DND-41 (cell line): ENCODE results near the gene FCHO2.
A peak's percentile ranks its signal among the peaks of the same experiment; 100 is the strongest.

Experiments
- ATAC-seq: fragments of 200-7000 bp; cut with Tn5 transposase; 3 replicates; pipeline ENCODE4 v1.9.1; 2021; ENCODE audit warnings: low read depth; ENCODE audit not compliant: insufficient read depth
- DNase-seq: peaks from one replicate; pipeline ENCODE4 v3.0.0-alpha.2; 2020
- H2AFZ ChIP-seq: 2 replicates; pipeline ENCODE4 v1.6.0; 2012; ENCODE audit warnings: low read depth, low read length
- H3K27ac ChIP-seq: 2 replicates; pipeline ENCODE4 v1.5.1; 2012; ENCODE audit warnings: low read length, inconsistent platforms
- H3K27me3 ChIP-seq: fragments of 200-600 bp; sonication (generic); 2 replicates; pipeline ENCODE4 v1.6.0; 2012; ENCODE audit warnings: low read length, mild to moderate bottlenecking, inconsistent platforms; ENCODE audit not compliant: insufficient read depth, poor library complexity
- H3K36me3 ChIP-seq: 2 replicates; pipeline ENCODE4 v1.5.1; 2012; ENCODE audit warnings: low read length, inconsistent platforms; ENCODE audit not compliant: insufficient read depth
- H3K4me1 ChIP-seq: 2 replicates; pipeline ENCODE4 v1.5.1; 2012; ENCODE audit warnings: mild to moderate bottlenecking, low read length; ENCODE audit not compliant: insufficient read depth
- H3K4me2 ChIP-seq: 2 replicates; pipeline ENCODE4 v1.6.0; 2012; ENCODE audit warnings: mild to moderate bottlenecking, moderate library complexity, low read length, inconsistent platforms; ENCODE audit not compliant: insufficient read depth
- H3K4me3 ChIP-seq, 2 experiments: fragments of 200-600 bp in 1 of 2; shearing (Covaris generic) in 1 of 2; 2 replicates each; pipeline ENCODE4 v1.5.1; 2012 to 2016; ENCODE audit warnings: inconsistent platforms in 2 of 2, low read length in 2 of 2, mild to moderate bottlenecking in 2 of 2, low read depth in 1 of 2, moderate library complexity in 1 of 2
- H3K79me2 ChIP-seq: 2 replicates; pipeline ENCODE4 v1.6.0; 2012; ENCODE audit warnings: low read length, inconsistent platforms; ENCODE audit not compliant: insufficient read depth
- H3K9ac ChIP-seq: 2 replicates; pipeline ENCODE4 v1.6.0; 2012; ENCODE audit warnings: low read depth, mild to moderate bottlenecking, inconsistent platforms, low read length, moderate library complexity
- H3K9me3 ChIP-seq: 2 replicates; pipeline ENCODE4 v1.5.1; 2012; ENCODE audit warnings: low read length, moderate library complexity, mild to moderate bottlenecking, inconsistent platforms; ENCODE audit not compliant: insufficient read depth, severe bottlenecking
- H4K20me1 ChIP-seq: 2 replicates; pipeline ENCODE4 v1.6.0; 2012; ENCODE audit warnings: low read length; ENCODE audit not compliant: insufficient read depth
- EZH2 ChIP-seq: IDR thresholded peaks from 3 replicates; pipeline ENCODE4 v1.6.1; 2012; ENCODE audit warnings: borderline replicate concordance, low read depth, mild to moderate bottlenecking, moderate library complexity, low read length, inconsistent platforms; ENCODE audit not compliant: severe bottlenecking
- TF ChIP-seq, protein P1 (sequence below): IDR thresholded peaks from 2 replicates; pipeline ENCODE4 v1.5.1; 2012; ENCODE audit warnings: borderline replicate concordance, low read length, moderate library complexity, mild to moderate bottlenecking; ENCODE audit not compliant: poor library complexity, severe bottlenecking; ENCODE audit errors: extremely low read depth

The FCHO2 gene

DNA sequence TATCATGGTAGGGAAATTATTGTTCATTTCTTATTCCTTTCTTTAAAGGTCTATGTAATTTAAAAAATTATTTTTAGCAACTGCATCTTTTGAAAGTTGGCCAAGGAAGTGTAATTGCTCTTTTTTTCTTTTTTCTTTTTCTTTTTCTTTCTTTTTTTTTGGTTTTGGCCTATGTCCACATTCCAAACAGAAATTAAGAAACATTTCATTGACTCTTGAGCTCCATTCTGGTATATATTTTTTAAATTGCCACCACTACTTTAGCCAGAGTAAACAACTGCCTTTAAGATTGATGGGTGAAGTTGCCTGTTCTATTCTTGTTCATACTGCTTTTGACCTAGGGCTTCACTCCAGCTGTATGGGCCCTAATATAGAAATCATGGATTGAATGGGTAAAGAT lies 88.7 kb downstream of the FCHO2 start:
- H3K4me3 ChIP-seq: no peak overlapping the region
- no peak overlapping the region for H3K9ac ChIP-seq
- no peak overlapping the region for H3K4me2 ChIP-seq
- no peak overlapping the region for H2AFZ ChIP-seq
- H3K79me2 ChIP-seq: no peaks in the 10 kb centered on the region
- no peak for ATAC-seq
- H4K20me1 ChIP-seq: no peaks in the 10 kb centered on the region
- TF ChIP-seq, protein P1, sequence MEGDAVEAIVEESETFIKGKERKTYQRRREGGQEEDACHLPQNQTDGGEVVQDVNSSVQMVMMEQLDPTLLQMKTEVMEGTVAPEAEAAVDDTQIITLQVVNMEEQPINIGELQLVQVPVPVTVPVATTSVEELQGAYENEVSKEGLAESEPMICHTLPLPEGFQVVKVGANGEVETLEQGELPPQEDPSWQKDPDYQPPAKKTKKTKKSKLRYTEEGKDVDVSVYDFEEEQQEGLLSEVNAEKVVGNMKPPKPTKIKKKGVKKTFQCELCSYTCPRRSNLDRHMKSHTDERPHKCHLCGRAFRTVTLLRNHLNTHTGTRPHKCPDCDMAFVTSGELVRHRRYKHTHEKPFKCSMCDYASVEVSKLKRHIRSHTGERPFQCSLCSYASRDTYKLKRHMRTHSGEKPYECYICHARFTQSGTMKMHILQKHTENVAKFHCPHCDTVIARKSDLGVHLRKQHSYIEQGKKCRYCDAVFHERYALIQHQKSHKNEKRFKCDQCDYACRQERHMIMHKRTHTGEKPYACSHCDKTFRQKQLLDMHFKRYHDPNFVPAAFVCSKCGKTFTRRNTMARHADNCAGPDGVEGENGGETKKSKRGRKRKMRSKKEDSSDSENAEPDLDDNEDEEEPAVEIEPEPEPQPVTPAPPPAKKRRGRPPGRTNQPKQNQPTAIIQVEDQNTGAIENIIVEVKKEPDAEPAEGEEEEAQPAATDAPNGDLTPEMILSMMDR: no peak
- no peak for TF ChIP-seq EZH2
- H3K36me3 ChIP-seq: no peaks in the 10 kb centered on the region
- peaks cover 4% of the 10 kb centered on the region for H3K27me3 ChIP-seq
- no peak for DNase-seq
- no peak overlapping the region for H3K27ac ChIP-seq
- H3K9me3 ChIP-seq: no peaks in the 10 kb centered on the region
- H3K4me1 ChIP-seq: no peaks in the 10 kb centered on the region

DNA sequence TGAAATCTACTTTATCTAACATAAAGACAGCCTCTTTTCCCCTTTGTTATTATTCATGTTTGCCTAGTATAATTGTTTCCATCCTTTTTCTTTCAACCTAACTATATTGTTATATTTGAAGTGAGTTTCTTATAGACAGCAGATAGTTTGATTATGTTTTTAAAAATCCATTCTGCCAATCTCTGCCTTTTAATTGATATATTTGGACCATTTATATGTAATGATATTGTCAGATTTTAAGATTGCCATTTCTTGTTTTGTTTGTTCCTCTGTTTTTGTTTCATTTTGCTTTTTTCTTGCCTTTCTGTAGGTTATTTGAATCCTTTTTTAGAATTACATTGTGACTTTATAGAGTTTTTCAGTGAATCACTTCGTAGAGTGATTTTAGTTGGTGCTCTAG lies 89.8 kb downstream of the FCHO2 start:
- H3K27me3 ChIP-seq: peaks cover 4% of the 10 kb centered on the region

DNA sequence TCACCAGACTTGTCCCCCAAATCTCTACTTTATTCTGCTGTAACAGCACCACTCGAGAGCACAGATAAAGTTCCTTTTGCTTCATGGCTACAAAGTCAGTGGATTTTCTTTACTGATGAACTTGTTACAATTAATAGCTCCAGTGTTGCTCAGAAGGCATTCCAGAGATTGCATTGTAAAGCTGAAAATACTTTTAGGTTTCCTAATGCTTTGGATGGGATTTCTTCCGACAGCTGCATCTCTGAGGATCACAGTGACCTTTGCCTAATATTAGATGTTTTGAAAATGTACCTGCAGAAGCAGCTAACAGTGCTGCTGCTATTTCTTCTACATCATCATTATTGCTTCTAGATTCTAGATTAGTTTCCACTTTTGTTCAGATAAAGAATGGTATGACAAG lies 105.8 kb downstream of the FCHO2 start:
- no peak overlapping the region for H3K27ac ChIP-seq
- H3K79me2 ChIP-seq: no peaks in the 10 kb centered on the region
- H3K36me3 ChIP-seq: no peaks in the 10 kb centered on the region
- no peaks in the 10 kb centered on the region for H4K20me1 ChIP-seq
- no peak for TF ChIP-seq EZH2
- TF ChIP-seq, protein P1: no peak
- ATAC-seq (no peak), DNase-seq (no peak)
- H2AFZ ChIP-seq: no peak overlapping the region
- H3K9me3 ChIP-seq: no peaks in the 10 kb centered on the region
- H3K27me3 ChIP-seq: peaks cover 7% of the 10 kb centered on the region
- no peaks in the 10 kb centered on the region for H3K4me1 ChIP-seq
- no peak overlapping the region for H3K4me2 ChIP-seq
- no peak overlapping the region for H3K4me3 ChIP-seq
- H3K9ac ChIP-seq: no peak overlapping the region

More for the DNA sequence above, 89.8 kb downstream of the FCHO2 start:
- Histone ChIP-seq H3K79me2 (no peaks in the 10 kb centered on the region), H3K4me1 (no peaks in the 10 kb centered on the region), H3K27ac (no peak overlapping the region), H3K4me2 (no peak overlapping the region), H2AFZ (no peak overlapping the region), H4K20me1 (no peaks in the 10 kb centered on the region), H3K9me3 (no peaks in the 10 kb centered on the region), H3K36me3 (no peaks in the 10 kb centered on the region), H3K9ac (no peak overlapping the region), H3K4me3 (no peak overlapping the region)
- TF ChIP-seq EZH2: no peak
- TF ChIP-seq, protein P1: no peak
- no peak for ATAC-seq
- DNase-seq: no peak

DNA sequence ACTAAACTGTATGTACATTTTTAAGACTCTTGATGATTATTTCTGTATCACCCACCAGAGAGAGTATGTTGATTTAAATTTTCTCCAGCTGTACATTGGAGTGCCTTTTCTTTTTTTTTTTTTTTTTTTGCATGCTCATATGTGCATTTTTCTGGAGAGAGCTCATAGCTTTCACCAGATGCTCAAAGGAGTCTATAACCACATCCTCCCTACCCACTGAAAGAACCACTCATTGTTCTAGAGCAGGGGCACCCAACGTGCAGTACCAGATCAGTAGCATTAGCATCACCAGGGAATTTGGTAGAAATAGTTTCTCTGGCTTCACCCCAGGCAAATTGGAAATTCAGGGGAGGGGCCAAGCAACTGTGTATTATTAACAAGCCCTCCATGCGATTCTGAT lies 110.6 kb downstream of the FCHO2 start:
- ATAC-seq (peak; percentile 64; the same call in 2 of the 3 replicates), DNase-seq (peak; percentile 8)
- Histone ChIP-seq H3K4me1 (no peaks in the 10 kb centered on the region), H3K79me2 (no peaks in the 10 kb centered on the region), H3K27ac (no peak overlapping the region), H3K27me3 (peaks cover 4% of the 10 kb centered on the region), H3K36me3 (no peaks in the 10 kb centered on the region), H3K9ac (no peak overlapping the region), H2AFZ (no peak overlapping the region), H3K9me3 (no peaks in the 10 kb centered on the region), H3K4me2 (no peak overlapping the region), H4K20me1 (no peaks in the 10 kb centered on the region), H3K4me3 (no peak overlapping the region)
- TF ChIP-seq, protein P1: no peak
- no peak for TF ChIP-seq EZH2
